H1 (cell line): Measurements from ENCODE around the gene TRIM24. TPM values are rescaled to one million over a fixed set of nuclear protein-coding genes. Genes with fewer than 3 reads are reported as not detected.

Experiments
- CTCF ChIA-PET: fragments of 300-600 bp; sonication (Branson Sonifier 250); formaldehyde crosslinking; loops from one replicate; lab custom pipeline; 2021; ENCODE audit not compliant: partially characterized antibody; lab: Charles Lee
- POLR2A ChIA-PET: fragments of 300-600 bp; sonication (Branson Sonifier 250); formaldehyde crosslinking; loops from one replicate; lab custom pipeline; 2021; ENCODE audit warnings: inconsistent platforms; ENCODE audit not compliant: partially characterized antibody; lab: Charles Lee
- DNase-seq, 2 experiments: peaks; one replicate each; pipeline versions ENCODE4 v3.0.0 to v3.0.0-alpha.2; 2010 to 2022; ENCODE audit warnings: low spot score in 2 of 2, low read depth in 1 of 2, mixed read lengths in 1 of 2
- FAIRE-seq: peaks from 2 replicates; lab custom pipeline; 2011; peaks lifted over from hg19 to GRCh38; lab: Jason Lieb, UNC
- H2AFZ ChIP-seq: 2 replicates; pipeline ENCODE4 v1.8.1; 2012; ENCODE audit warnings: low read length, inconsistent platforms
- H2AK5ac ChIP-seq: 2 replicates; pipeline ENCODE4 v1.6.1; 2013; ENCODE audit warnings: low read depth, low read length
- H2BK120ac ChIP-seq: replicated peaks from 2 replicates; pipeline ENCODE3; 2013; ENCODE audit warnings: low read depth, low read length, inconsistent platforms
- H2BK12ac ChIP-seq: 2 replicates; pipeline ENCODE4 v1.6.1; 2013; ENCODE audit warnings: low read depth, low read length
- H2BK15ac ChIP-seq: 2 replicates; pipeline ENCODE4 v1.6.1; 2013; ENCODE audit warnings: low read length
- H2BK20ac ChIP-seq: 2 replicates; pipeline ENCODE4 v1.6.1; 2013; ENCODE audit warnings: low read length
- H2BK5ac ChIP-seq: 2 replicates; pipeline ENCODE4 v1.6.1; 2013; ENCODE audit warnings: low read depth, low read length
- H3K14ac ChIP-seq: 2 replicates; pipeline ENCODE4 v1.6.1; 2013; ENCODE audit warnings: inconsistent platforms; ENCODE audit not compliant: insufficient read length
- H3K18ac ChIP-seq: 2 replicates; pipeline ENCODE4 v1.6.1; 2013; ENCODE audit warnings: low read length; ENCODE audit errors: extremely low read depth
- H3K23ac ChIP-seq: 2 replicates; pipeline ENCODE4 v1.6.1; 2013; ENCODE audit warnings: inconsistent platforms; ENCODE audit not compliant: insufficient read length
- H3K23me2 ChIP-seq: 2 replicates; pipeline ENCODE4 v1.6.1; 2013; ENCODE audit warnings: low read depth, low read length
- H3K27ac ChIP-seq: 2 replicates; pipeline ENCODE4 v1.6.1; 2011; ENCODE audit warnings: low read depth, low read length, inconsistent platforms
- H3K27me3 ChIP-seq, 4 experiments: replicated peaks in 1 of 4; 1 replicate in 1 of 4; 2 replicates in 3 of 4; pipeline versions ENCODE4 v1.6.1 to v1.8.1; 2011 to 2013; ENCODE audit warnings: low read length in 3 of 4, mild to moderate bottlenecking in 3 of 4, inconsistent platforms in 2 of 4, mixed read lengths in 2 of 4, moderate library complexity in 1 of 4; ENCODE audit not compliant: control insufficient read depth in 3 of 4, insufficient read depth in 3 of 4; ENCODE audit errors: extremely low read depth in 1 of 4
- H3K36me3 ChIP-seq, 4 experiments: 2 replicates each; pipeline versions ENCODE4 v1.6.1 to v1.8.1; 2011 to 2013; ENCODE audit warnings: mild to moderate bottlenecking in 4 of 4, low read length in 3 of 4, moderate library complexity in 2 of 4, control low read depth in 1 of 4, inconsistent platforms in 1 of 4; ENCODE audit not compliant: insufficient read depth in 4 of 4, control insufficient read depth in 2 of 4
- H3K4ac ChIP-seq: replicated peaks from 2 replicates; pipeline ENCODE3; 2013; ENCODE audit warnings: low read length, low read depth, mixed read lengths, inconsistent platforms; ENCODE audit not compliant: insufficient read length
- H3K4me1 ChIP-seq, 4 experiments: replicated peaks in 1 of 4; 1 replicate in 1 of 4; 2 replicates in 3 of 4; pipeline versions ENCODE4 v1.6.1 to v1.8.1; 2011 to 2013; ENCODE audit warnings: low read length in 3 of 4, inconsistent platforms in 2 of 4, mixed read lengths in 1 of 4; ENCODE audit not compliant: insufficient read depth in 4 of 4, control insufficient read depth in 3 of 4
- H3K4me2 ChIP-seq, 2 experiments: 2 replicates each; pipeline versions ENCODE4 v1.6.1 to v1.8.1; 2011 to 2013; ENCODE audit warnings: low read depth in 2 of 2, low read length in 2 of 2, control low read depth in 1 of 2, inconsistent platforms in 1 of 2, mild to moderate bottlenecking in 1 of 2; ENCODE audit not compliant: insufficient read depth in 1 of 2
- H3K4me3 ChIP-seq, 4 experiments: fragments of 200-600, 300-600 bp in 1 of 4; sonication (generic), shearing (Covaris generic), sonication (Bioruptor Twin) in 1 of 4; 2 replicates each; pipeline versions ENCODE4 v1.5.1 to v1.8.1; 2011 to 2016; ENCODE audit warnings: low read length in 4 of 4, low read depth in 3 of 4, control low read depth in 2 of 4, inconsistent platforms in 2 of 4, mild to moderate bottlenecking in 2 of 4, mixed read lengths in 1 of 4, moderate library complexity in 1 of 4; ENCODE audit not compliant: insufficient read depth in 2 of 4; ENCODE audit errors: extremely low read depth in 1 of 4
- H3K56ac ChIP-seq: replicated peaks from 2 replicates; pipeline ENCODE3; 2013; ENCODE audit warnings: low read depth, mild to moderate bottlenecking, mixed read lengths, low read length, inconsistent platforms; ENCODE audit not compliant: insufficient read length
- H3K79me1 ChIP-seq: 2 replicates; pipeline ENCODE4 v1.6.1; 2013; ENCODE audit warnings: low read depth, low read length, control low read depth
- H3K79me2 ChIP-seq, 2 experiments: 2 replicates each; pipeline versions ENCODE4 v1.6.1 to v1.8.1; 2012 to 2013; ENCODE audit warnings: low read length in 2 of 2, mild to moderate bottlenecking in 2 of 2, inconsistent platforms in 1 of 2; ENCODE audit not compliant: insufficient read depth in 2 of 2, control insufficient read depth in 1 of 2
- H3K9ac ChIP-seq, 4 experiments: replicated peaks in 1 of 4; 1 replicate in 1 of 4; 2 replicates in 3 of 4; pipeline versions ENCODE4 v1.6.1 to v1.8.1; 2011 to 2013; ENCODE audit warnings: low read depth in 3 of 4, low read length in 3 of 4, control low read depth in 2 of 4, mild to moderate bottlenecking in 2 of 4, moderate library complexity in 2 of 4, inconsistent platforms in 1 of 4; ENCODE audit errors: extremely low read depth in 1 of 4
- H3K9me3 ChIP-seq, 2 experiments: 2 replicates each; pipeline versions ENCODE4 v1.6.1 to v1.8.1; 2012 to 2013; ENCODE audit warnings: mild to moderate bottlenecking in 2 of 2, moderate library complexity in 2 of 2, control low read depth in 1 of 2, inconsistent platforms in 1 of 2, low read depth in 1 of 2, low read length in 1 of 2, mixed read lengths in 1 of 2; ENCODE audit not compliant: insufficient read depth in 2 of 2
- H4K20me1 ChIP-seq, 2 experiments: replicated peaks in 1 of 2; 2 replicates each; pipeline versions ENCODE3 to v1.8.1; 2011 to 2013; ENCODE audit warnings: inconsistent platforms in 2 of 2, low read length in 2 of 2, mild to moderate bottlenecking in 1 of 2; ENCODE audit not compliant: insufficient read depth in 2 of 2, control insufficient read depth in 1 of 2
- H4K5ac ChIP-seq: 2 replicates; pipeline ENCODE4 v1.6.1; 2013; ENCODE audit warnings: low read length, low read depth, mixed read lengths, inconsistent platforms; ENCODE audit not compliant: insufficient read length
- H4K8ac ChIP-seq: 2 replicates; pipeline ENCODE4 v1.8.0; 2013; ENCODE audit warnings: mild to moderate bottlenecking, moderate library complexity, low read length, inconsistent platforms; ENCODE audit not compliant: insufficient read depth; ENCODE audit errors: extremely low read depth
- H4K91ac ChIP-seq: replicated peaks from 2 replicates; pipeline ENCODE3; 2013; ENCODE audit warnings: low read length, mixed read lengths, inconsistent platforms; ENCODE audit not compliant: insufficient read length
- BACH1 ChIP-seq: IDR thresholded peaks from 2 replicates; pipeline ENCODE4 v1.6.1; 2012; ENCODE audit warnings: low read length, improper control_type of control experiment
- BRCA1 ChIP-seq: IDR thresholded peaks from 2 replicates; pipeline ENCODE4 v1.6.1; 2012; ENCODE audit warnings: low read depth, low read length, improper control_type of control experiment
- CHD2 ChIP-seq: IDR thresholded peaks from 2 replicates; pipeline ENCODE4 v1.6.1; 2012; ENCODE audit warnings: low read length, improper control_type of control experiment
- EGR1 ChIP-seq: IDR thresholded peaks from 2 replicates; pipeline ENCODE4 v1.6.1; 2011; ENCODE audit warnings: low read depth, low read length, borderline replicate concordance
- HDAC2 ChIP-seq, 2 experiments: fragments of 300-600 bp in 1 of 2; sonication (generic) in 1 of 2; IDR thresholded peaks; 2 replicates each; pipeline ENCODE4 v1.6.1; 2011 to 2012; ENCODE audit warnings: low read depth in 2 of 2, low read length in 2 of 2, mild to moderate bottlenecking in 2 of 2, moderate library complexity in 2 of 2, borderline replicate concordance in 1 of 2, inconsistent platforms in 1 of 2
- HDAC6 ChIP-seq: IDR thresholded peaks from one replicate; pipeline ENCODE4 v1.7.1; 2012; ENCODE audit warnings: low read depth, mild to moderate bottlenecking, inconsistent platforms, low read length, moderate library complexity
- JUN ChIP-seq: IDR thresholded peaks from 2 replicates; pipeline ENCODE4 v1.6.1; 2011; ENCODE audit warnings: low read depth, mild to moderate bottlenecking, improper control_type of control experiment, low read length
- PHF8 ChIP-seq: fragments of 200-600 bp; sonication (generic); conservative IDR thresholded peaks from 2 replicates; pipeline ENCODE4 v1.7.1; 2012; ENCODE audit warnings: low read depth, mild to moderate bottlenecking, inconsistent platforms, low read length, moderate library complexity
- SIRT6 ChIP-seq: IDR thresholded peaks from one replicate; pipeline ENCODE4 v1.7.1; 2012; ENCODE audit warnings: low read length, inconsistent platforms
- WGBS, 2 experiments: shearing (Covaris generic) in 1 of 2; methylation state at CpG; one replicate each; pipeline versions ENCODE4 v1.1.6 to v1.1.7; 2013 to 2015; ENCODE audit warnings: low lambda C conversion rate in 2 of 2, mixed read lengths in 2 of 2, inconsistent platforms in 1 of 2, low coverage in 1 of 2, missing lambda C conversion rate in 1 of 2; ENCODE audit not compliant: insufficient replicate concordance in 2 of 2, insufficient coverage in 1 of 2, insufficient read length in 1 of 2; ENCODE audit errors: extremely low coverage in 1 of 2, missing lambda C conversion rate in 1 of 2; 5-methylcytosine and 5-hydroxymethylcytosine counted together
- polyA plus RNA-seq, 7 experiments: library from polyadenylated mRNA; depleted of rRNA in 3 of 7; stranded (reverse) in 5 of 7; unstranded in 2 of 7; fragments of >200 nt in 5 of 7; fragments of 200-250 nt in 2 of 7; gene quantifications; 1 replicate in 5 of 7; 2 replicates in 1 of 7; 4 replicates in 1 of 7; pipeline versions ENCODE4 v1.2.1 to v1.2.3, GENCODE V29; 2011 to 2013; ENCODE audit warnings: missing spikeins in 2 of 7, mixed read lengths in 2 of 7
- total RNA-seq: library from RNA; stranded (reverse); fragmentation: NEBNext Ultra II Directional; extraction: Animal tissue kit (Norgen Biotek cat#: 25700); gene quantifications from 2 replicates; pipeline ENCODE4 v1.2.1, GENCODE V29; 2021
- TF ChIP-seq, protein P1 (sequence below), 3 experiments: IDR thresholded peaks; 1 replicate in 2 of 3; 2 replicates in 1 of 3; pipeline versions ENCODE4 v1.5.1 to v1.6.1; 2011; ENCODE audit warnings: low read length in 3 of 3, mild to moderate bottlenecking in 3 of 3, inconsistent platforms in 2 of 3, low read depth in 1 of 3, moderate library complexity in 1 of 3; ENCODE audit not compliant: insufficient read depth in 1 of 3; ENCODE audit errors: control extremely low read depth in 1 of 3

The TRIM24 gene
- total and polyA plus RNA-seq, 2 of the 8 experiments (the other 6 are each of a cell fraction or from before 2014, with no cell fraction given): 67.6 to 149 TPM

DNA sequence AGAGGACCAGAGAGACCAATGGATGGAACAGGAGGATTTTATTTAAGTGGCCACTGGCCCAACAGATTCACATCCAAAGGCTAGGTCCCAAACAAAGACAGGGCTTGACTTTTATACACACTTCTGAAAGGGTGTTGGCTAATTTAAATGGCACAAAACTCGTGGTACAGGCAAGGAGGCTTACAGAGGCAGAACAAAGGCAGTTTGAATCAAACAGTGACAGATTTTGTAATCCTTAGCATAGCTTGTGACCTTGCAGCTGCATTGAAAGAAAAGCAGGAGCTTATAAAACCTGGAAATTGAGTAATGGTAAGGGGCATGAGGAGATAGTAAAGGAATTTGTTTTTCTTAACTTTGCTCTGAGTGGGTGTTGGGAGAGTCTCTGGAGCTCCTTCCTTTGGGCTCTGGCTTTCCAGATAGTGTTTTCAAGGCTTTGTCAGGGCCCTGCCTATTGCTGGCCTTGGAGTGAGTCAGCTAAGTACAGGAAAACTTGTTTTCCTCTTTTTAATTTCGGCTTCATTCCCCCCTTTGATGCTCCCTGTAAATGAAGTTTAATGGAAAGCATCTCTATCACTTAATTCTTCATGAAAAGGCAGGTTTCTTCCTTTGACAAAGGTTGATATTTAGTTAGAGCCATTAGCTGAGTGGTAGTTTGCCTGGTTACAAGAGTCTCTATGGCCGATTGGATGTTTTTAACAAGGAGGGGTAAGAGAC, 96.9 kb downstream of the TRIM24 start:
- H3K4me2 ChIP-seq: no peak overlapping the region
- H3K18ac ChIP-seq: no peak overlapping the region
- ChIA-PET CTCF (no interaction called here), POLR2A (interaction anchor here (1.2 kb wide), 1 partner anchor 11 kb away, joined by 4 read pairs; no protein-coding TSS in a partner anchor)
- no peak overlapping the region for H3K9ac ChIP-seq
- H3K9me3 ChIP-seq: peaks cover 32 to 39% of the 10 kb centered on the region in 2 experiments
- no peak overlapping the region for H2AFZ ChIP-seq
- H2BK20ac ChIP-seq: no peak overlapping the region
- DNase-seq (no peak), FAIRE-seq (no peak)
- no peak overlapping the region for H2AK5ac ChIP-seq
- H4K8ac ChIP-seq: no peak overlapping the region
- H3K14ac ChIP-seq: no peak overlapping the region
- no peaks in the 10 kb centered on the region for H4K20me1 ChIP-seq
- H2BK15ac ChIP-seq: no peak overlapping the region
- H3K27ac ChIP-seq: no peak overlapping the region
- peaks cover 67 to 100% (median 98%) of the 10 kb centered on the region in 4 experiments for H3K36me3 ChIP-seq
- H2BK120ac ChIP-seq: no peak overlapping the region
- no peaks in the 10 kb centered on the region for H3K4me1 ChIP-seq
- WGBS, 2 experiments: 85% methylated on average over 3 of the region's 3 CpGs; no CpG with 5 or more reads in 1 of the 2 experiments
- H3K4me3 ChIP-seq: 0 out of 8 replicates have a peak overlapping the region, but pooled peaks of 1 of the 4 experiments have one; percentile 8
- no peak overlapping the region for H2BK5ac ChIP-seq
- peaks cover 4 to 54% of the 10 kb centered on the region in 2 experiments; a peak in 3 of 4 replicates for H3K79me2 ChIP-seq
- no peak overlapping the region for H4K91ac ChIP-seq
- H3K4ac ChIP-seq: no peak overlapping the region
- no peaks in the 10 kb centered on the region for H3K23me2 ChIP-seq
- H3K56ac ChIP-seq: no peak overlapping the region
- H3K27me3 ChIP-seq: no peaks in the 10 kb centered on the region
- no peak overlapping the region for H4K5ac ChIP-seq
- H3K23ac ChIP-seq: no peak overlapping the region
- H3K79me1 ChIP-seq: peaks cover 6% of the 10 kb centered on the region; the same call in 1 of the 2 replicates
- no peak overlapping the region for H2BK12ac ChIP-seq
- TF ChIP-seq BACH1 (no peak), HDAC6 (no peak), CHD2 (no peak), BRCA1 (no peak), HDAC2 (IDR thresholded peaks at IDR 0.05; ENCODE audit: borderline replicate concordance in 1 of 2, low read depth in 2 of 2, low read length in 2 of 2) (no peak), SIRT6 (no peak), PHF8 (no peak), EGR1 (no peak), JUN (no peak)
- TF ChIP-seq, protein P1, sequence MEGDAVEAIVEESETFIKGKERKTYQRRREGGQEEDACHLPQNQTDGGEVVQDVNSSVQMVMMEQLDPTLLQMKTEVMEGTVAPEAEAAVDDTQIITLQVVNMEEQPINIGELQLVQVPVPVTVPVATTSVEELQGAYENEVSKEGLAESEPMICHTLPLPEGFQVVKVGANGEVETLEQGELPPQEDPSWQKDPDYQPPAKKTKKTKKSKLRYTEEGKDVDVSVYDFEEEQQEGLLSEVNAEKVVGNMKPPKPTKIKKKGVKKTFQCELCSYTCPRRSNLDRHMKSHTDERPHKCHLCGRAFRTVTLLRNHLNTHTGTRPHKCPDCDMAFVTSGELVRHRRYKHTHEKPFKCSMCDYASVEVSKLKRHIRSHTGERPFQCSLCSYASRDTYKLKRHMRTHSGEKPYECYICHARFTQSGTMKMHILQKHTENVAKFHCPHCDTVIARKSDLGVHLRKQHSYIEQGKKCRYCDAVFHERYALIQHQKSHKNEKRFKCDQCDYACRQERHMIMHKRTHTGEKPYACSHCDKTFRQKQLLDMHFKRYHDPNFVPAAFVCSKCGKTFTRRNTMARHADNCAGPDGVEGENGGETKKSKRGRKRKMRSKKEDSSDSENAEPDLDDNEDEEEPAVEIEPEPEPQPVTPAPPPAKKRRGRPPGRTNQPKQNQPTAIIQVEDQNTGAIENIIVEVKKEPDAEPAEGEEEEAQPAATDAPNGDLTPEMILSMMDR (IDR thresholded peaks at IDR 0.05; ENCODE audit: control extremely low read depth in 1 of 3, insufficient read depth in 1 of 3, low read depth in 1 of 3, low read length in 3 of 3): no peak
